HG03139 (cell line): Measurements from ENCODE around the gene BTN2A1.

ENCODE experiments used
- ATAC-seq: cut with Tn5 transposase; IDR thresholded peaks from one replicate; pipeline ENCODE4 v1.9.1; 2021; ENCODE audit not compliant: unreplicated experiment

BTN2A1 gene

GRCh38 chr6:26465776-26466175, 8.0 kb downstream of the BTN2A1 start:
- no peak for ATAC-seq

DNA sequence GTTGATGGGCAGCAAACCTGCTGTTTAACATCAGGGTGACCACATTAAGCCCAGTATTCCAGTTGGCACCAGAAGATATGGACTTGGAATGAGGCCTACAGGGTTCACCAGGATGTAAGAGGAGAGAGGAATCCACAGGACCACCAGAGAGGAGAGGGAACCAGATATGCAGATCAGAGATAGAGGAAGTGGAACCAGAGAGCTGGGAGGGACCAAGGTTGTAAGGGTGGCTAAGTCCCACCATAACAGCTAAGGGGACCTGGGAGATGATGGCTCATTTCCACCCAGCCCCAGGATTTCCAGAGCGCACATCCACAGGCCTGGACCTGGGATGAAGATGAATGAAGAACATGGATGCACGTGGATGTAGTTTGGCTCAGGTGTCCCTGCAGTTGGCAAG, 11.1 kb downstream of the BTN2A1 start:
- no peak for ATAC-seq

GRCh38 chr6:26470643-26471042, 12.9 kb downstream of the BTN2A1 start:
- no peak for ATAC-seq

DNA sequence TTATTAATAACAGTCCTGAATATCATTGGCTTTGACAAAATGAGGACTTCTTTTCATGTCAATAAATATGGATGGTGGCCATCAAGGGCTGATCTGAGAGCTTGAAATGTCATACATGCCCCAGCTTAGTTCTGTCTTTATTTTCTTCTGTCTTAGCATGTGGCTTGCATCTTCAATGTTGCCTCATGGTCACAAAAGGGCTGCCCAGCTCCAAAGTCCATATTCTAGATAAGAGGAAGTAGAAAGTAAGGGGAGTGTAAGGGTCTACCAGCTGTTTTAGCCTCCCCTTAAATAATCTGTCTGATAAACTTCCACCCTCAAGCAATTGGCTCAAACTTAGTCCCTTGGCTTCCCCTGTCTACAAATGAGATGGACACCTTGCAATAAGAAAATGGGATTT, 14.2 kb downstream of the BTN2A1 start:
- ATAC-seq = no peak

DNA sequence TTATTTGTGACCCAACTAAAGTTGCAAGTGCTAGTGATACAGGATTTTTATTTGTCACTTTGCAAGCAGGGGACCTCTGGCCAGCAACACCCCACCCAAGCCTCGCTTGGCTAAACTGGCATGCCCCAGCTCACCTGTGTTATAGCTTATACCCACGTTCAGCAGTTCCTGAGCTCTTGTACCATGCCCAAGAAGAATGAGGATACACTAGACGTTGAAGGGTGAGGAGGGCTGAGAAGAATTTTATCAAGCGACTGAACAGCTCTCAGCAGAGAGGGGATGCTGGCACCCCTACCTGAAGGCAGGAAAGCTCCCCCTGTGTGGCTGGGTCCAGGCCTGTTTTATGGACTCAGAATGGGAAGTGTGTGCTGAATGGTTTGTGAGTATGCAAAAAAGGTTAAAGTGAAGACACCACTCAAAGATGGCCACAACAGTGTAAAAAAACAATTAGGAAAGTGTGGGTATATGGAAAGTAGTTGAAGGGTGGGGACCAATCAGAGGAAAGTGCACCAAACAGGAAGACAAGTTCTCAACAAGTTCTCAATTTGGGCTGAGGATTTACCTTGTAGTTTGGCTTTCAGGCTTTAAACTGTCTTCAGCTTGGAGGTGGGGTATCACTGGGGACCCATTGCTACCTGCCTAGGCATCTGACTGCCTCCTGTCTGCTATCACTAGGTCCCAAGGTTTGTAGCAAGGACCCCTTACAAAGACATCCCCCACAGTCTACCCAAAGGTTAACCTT, 15.0 kb downstream of the BTN2A1 start:
- no peak for ATAC-seq

- ATAC-seq = no peak
These were observed 15.6 kb downstream of the BTN2A1 start for GRCh38 chr6:26473429-26473757.

DNA sequence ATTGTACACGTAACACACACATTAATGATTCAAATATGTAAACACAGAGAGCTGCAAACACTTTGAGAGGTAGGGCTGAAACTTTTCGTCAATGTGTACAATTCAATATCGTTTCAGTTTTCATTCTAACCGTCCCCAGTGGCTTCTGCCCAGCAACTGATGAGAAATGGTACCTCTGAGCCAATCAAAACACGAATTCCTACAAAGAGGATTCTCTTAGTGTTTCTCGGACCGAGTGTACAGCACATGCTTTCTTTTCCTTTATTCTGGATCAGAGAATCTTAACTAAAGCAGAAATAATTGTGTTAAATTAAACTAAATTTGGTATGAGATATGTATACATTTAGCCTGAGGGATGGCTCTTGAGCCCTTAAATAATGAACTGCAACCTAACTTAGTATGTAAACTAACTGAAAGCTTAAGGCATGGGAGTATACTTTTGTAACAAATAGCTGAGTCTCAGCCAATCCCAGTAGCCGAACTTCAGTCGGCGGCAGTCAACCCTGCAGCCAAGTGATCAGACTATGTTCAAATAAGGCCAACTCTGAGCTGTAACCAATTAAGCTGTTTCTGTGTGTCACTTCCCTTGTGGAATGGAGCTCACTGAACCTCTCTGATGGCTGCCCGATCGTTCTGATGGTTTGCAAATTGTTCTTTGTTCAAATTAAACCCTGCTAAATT, 16.1 kb downstream of the BTN2A1 start:
- peak; percentile 86 for ATAC-seq

DNA sequence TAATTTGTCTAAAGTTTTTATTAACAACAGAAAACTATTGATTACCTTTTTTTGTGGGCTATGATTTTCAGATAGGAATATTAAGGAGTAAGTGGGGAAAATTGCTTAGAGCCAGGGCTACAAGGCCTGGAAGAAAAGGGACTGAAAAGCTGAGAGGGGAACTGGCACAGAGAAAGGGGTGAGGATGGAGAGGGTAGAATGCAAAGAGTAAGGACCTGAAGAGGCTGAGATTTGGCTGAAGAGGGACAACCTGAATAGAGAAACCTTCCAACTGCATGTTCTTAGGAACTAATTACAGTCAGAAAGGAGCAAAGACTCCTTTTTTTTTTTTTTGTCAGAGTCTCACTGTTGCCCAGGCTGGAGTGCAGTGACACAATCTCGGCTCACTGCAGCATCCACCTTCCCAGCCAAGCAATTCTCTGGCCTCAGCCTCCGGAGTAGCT, 16.7 kb downstream of the BTN2A1 start:
- ATAC-seq = no peak

DNA sequence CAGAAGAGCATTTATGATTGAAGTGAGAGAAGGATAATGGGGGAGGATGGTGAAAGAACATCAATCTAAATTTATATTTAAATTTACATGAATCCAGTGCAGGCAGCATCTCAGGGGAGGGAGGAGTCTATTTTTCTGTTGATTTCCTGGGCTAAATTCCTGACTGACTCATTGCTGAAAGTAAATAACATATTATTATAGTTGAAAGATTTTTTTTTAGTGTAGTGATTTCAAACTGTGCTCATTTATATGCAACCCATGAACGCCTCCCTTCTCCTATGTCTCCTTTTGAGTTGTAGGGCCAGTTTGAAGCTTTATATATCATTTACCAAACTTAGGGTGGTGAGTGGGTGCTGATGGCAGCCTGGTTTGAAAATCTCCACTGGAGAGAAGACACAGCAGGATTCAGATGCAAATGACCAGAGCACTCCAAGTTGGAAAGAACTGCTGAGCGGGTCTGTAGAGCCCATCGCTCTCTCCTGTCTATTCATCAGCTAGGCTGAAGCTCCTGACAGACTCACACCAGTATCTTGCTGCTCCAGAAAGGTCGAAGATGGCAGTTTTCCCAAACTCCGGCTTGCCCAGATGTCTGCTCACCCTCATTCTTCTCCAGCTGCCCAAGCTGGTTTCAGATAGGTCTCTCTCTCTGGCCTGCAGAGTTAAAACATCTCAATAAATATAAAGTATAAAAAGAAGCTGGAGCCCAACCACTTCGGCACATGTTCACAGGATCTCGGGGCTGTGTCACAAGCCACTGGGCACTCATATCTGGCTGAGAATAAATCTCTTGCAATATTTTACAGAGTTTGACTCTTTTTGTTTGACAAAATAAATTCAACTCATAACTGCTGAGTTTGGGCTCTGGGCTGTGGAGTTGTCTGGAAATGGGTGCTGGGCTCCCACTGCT, 18.3 kb downstream of the BTN2A1 start:
- ATAC-seq = no peak

- no peak for ATAC-seq
These were observed 19.1 kb downstream of the BTN2A1 start for GRCh38 chr6:26476896-26477295.

- ATAC-seq = no peak
These were observed 19.7 kb downstream of the BTN2A1 start for GRCh38 chr6:26477426-26477825.

DNA sequence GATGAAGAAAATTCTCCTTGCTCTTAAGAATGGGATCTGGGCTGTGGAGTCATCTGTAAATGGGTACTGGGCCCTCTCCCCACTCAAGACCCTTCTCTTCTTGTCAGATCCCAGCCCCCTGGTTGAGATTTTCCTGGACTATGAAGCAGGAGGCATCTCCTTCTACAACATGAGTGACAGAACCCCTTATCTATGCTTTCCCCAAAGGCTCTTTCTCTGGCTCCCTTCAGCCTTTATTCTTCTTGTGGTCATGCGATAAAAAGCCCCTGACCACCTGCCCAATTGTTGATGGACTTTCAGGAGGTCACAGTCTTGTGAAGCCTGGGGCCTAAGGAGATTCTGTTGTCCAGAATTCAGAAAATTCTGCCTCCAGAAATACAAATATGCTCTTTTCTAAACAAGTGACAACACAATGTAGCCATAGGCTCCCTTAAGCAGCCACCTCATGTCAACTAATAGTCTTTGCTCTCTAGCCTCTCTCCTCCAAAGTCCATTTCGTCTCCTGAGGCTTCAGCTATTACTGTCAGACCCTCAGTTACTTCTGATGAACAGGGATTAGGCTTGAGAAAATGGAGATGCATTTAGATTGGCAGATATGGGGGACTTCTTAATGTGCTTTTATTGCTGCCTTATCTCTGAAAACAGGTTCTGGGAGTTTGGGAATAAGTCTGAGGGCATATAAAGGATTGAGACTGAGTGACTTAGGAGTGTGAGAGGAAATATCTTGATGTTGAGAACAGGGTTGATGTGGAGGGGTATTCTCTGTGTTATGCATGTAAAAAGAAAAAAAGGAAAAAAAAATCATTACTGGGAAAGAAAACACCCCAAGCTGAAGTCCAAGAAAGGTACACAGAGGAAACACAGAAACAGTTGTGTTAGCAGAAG, 20.6 kb downstream of the BTN2A1 start:
- no peak for ATAC-seq

GRCh38 chr6:26478985-26479278, 21.2 kb downstream of the BTN2A1 start:
- no peak for ATAC-seq

DNA sequence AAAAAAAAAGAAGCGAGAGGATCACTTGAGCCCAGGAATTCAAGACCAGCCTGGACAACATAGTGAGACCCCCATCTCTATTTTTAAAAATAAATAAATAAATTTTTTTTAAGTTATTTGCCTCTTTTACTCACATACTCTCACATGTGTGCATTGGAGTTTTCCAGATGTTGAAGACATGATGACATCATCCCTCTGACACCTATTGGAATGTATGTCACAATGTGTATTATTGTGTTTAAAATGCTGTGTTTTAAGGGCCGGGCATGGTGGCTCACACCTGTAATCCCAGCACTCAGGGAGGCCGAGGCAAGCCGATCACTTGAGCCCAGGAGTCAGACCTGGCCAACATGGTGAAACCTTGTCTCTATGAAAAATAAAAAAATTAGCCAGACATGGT, 24.6 kb downstream of the BTN2A1 start:
- ATAC-seq = no peak

DNA sequence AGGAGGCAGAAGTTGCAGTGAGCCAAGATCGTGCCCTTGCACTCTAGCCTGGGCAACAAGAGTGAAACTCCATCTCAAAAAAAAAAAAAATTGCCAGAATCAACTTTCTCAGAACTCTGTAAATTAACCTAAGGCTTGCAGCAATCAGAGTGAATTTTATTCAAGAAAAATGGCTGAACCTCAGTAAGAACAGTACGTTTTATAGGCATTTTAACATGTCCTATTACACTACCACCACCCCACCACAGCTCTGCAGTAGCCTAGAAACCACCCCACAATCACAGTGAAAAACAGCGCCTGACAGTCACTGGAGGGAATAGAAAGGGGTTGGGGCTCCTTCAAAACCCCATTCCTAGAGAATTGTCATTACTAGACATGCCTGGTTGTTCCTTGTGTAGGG, 26.0 kb downstream of the BTN2A1 start:
- ATAC-seq = no peak

- no peak for ATAC-seq
These were observed 26.4 kb downstream of the BTN2A1 start for GRCh38 chr6:26484161-26484560.

DNA sequence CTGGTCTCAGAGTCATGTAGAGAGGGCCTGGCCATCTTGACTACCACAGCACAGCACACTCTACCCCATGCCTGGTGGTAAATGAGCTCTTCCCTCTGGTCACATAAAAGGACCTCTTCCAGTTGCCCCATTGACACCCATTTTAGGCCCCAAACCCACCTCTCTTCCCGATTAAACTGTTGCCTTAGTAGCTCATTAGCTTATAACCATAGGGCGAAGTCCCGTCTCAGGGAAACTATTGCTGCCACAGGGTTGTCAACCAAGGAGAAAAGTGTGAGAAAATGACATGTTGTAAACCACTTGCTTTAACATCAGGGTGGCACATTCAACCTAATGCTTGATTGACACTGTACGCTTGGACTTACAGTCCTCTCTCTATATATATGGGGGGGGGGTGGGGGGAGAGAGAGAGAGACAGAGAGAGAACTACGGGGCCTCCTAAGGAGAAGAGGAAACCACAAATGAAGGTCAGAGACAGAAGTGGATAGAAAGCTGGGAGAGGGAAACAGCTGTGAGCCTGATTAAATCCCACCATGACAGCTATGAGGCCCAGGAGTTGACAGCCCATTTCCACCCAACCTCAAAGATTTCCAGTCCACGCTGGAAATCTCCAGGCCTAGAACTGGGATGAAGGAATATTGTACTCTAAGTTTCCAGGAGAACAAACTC, 27.5 kb downstream of the BTN2A1 start:
- ATAC-seq = no peak

DNA sequence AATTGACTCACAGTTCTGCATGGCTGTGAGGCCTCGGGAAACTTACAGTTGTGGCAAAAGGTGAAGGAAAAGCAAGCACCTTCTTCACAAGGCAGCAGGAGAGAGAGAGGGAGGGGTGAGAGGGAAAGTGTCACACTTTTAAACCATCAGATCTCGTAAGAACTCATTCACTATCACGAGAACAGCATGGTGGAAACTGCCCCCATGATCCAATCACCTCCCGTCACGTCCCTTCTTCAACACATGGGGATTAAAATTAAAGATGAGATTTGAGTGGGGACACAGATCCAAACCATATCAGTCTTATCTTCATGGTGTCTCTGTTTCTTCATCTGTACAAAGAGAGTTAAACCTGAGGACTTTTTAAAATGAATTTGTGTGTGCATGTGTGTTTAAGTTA, 28.6 kb downstream of the BTN2A1 start:
- ATAC-seq = no peak

GRCh38 chr6:26487466-26487865, 29.7 kb downstream of the BTN2A1 start:
- ATAC-seq = no peak
